GM20000 (cell line): ENCODE results near the gene TMEM52.

Source experiments
- DNase-seq: peaks from one replicate; pipeline ENCODE4 v3.0.0; 2012; ENCODE audit warnings: low spot score
- CTCF ChIP-seq: IDR thresholded peaks from 2 replicates; pipeline ENCODE4 v1.5.1; 2012; ENCODE audit warnings: mild to moderate bottlenecking, control low read depth; ENCODE audit errors: extremely low read depth, missing control alignments

TMEM52 gene

GRCh38 chr1:1918901-1919303 is at the start of gene TMEM52:
TSS of gene TMEM52 (minus strand) at chr1:1919279. CDS start at chr1:1919265, 14 bp downstream.
- DNase-seq: no peak

GRCh38 chr1:1967879-1968278 is 48.8 kb upstream of the TMEM52 start:
- no peak for DNase-seq
- no peak for TF ChIP-seq CTCF

More at GRCh38 chr1:1918901-1919303, at the start of gene TMEM52:
- no peak for TF ChIP-seq CTCF

DNA sequence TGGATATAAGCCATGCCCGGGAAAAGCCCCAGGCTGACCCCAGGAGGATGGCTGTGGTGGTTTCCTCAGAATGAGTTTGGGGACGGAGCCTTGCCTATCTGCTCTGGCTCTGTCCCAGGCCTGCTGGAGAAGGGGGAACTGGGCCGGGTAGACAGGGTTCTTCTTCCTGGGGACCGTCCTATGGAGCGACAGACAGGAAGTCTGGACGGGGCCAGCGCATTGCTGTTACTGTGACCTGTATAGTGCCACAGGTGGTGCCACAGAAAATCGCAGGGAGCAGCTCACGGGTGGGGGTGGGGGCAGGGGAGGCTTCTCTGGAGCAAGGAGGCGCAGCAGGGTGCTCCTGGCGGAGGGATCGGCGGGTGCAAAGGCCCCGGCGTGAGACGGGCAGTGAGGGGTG is 48.1 kb upstream of the TMEM52 start:
- DNase-seq: no peak
- no peak for TF ChIP-seq CTCF

DNA sequence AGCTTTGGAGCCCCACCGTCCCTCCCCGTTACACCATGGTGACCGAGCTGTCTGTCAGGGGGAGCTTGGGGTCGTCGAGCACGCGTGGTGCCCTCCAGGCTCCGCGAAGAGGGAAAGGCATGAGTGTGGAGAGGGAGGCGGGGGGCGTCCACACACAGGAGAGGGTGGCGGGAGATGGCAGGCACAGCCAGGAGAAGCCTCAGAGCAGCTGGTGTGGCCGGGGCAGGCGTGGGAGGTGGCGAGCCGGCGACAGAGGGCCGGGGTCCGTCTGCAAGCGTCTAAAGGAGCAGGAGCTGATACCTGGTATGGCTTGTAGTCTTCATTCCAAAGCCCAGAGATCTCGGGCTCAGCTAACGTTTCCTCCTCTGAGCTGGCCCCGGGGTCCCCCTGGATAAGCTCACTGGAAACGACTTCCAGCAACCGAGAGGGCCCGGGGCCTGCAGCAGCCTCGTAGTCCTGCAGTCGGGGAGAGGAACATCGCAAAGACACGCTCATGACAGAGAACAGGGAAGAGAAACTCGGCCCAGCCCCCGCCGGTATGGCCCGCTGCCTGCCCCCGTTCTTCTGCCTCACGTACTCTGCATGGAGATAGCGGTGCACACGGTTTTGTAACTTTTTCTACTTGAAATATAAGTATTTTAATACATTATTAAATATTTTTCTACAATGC is 47.1 kb upstream of the TMEM52 start:
- TF ChIP-seq CTCF: no peak
- DNase-seq: no peak

GRCh38 chr1:1965546-1965945 is 46.5 kb upstream of the TMEM52 start:
- no peak for DNase-seq
- TF ChIP-seq CTCF: no peak

DNA sequence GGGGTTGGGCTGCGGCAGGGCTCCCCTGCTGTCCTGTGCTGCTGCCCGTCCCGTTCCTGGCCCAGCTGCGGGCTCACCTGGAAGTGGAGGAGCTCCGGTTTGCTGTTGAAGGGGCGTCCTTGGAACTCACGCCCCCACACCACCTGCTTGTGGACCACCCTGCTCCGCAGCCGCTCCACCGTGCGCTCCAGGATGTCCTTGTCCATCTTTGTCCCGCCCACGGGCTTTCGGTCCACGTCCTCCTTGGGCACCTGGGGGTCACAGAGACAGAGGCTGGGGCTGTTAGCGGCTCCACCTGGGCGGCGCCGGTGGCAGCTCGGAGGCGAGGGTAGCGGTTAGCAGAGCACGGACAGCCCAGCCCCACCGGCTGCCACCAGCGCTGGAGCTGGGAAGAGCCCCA is 45.7 kb upstream of the TMEM52 start:
- no peak for DNase-seq
- no peak for TF ChIP-seq CTCF

DNA sequence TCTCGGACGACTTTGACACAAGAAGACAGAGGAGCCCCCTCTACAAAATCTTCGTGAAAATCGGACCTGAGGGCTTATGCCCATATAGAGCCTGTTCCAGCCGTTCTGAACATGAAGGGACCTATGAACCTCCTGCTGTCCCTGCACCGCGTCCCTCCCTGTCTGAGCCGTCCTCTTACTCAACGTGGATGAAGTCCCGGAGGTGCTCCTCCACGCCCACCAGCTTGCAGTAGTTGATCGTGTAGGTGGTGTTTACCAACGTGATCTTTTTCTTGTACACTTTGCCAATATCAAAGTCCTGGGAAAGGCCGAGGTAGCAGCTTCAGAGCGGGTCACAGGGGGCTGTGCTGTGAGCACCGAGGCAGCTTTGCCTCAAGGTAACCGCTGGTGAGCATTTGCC is 44.5 kb upstream of the TMEM52 start:
- no peak for DNase-seq

More for the DNA sequence above, 44.5 kb upstream of the TMEM52 start:
- no peak for TF ChIP-seq CTCF
